ENCODE results near the gene POU4F2.

- no peak for TF ChIP-seq POLR2A (IDR thresholded peaks at IDR 0.05)
- no peak for TF ChIP-seq CTCF (IDR thresholded peaks at IDR 0.05)
These were observed 16.2 kb downstream of the POU4F2 start for GRCh38 chr4:146654687-146655520.
